22Rv1 (cell line): ENCODE measurements around the gene ATP11A.

Experiments used
- ZFX ChIP-seq: fragments of 450-650 bp; IDR thresholded peaks from 2 replicates; pipeline ENCODE4 v1.6.1; 2017; ENCODE audit warnings: antibody characterized with exemption, borderline replicate concordance
- TF ChIP-seq, protein P1 (sequence below): fragments of 450-650 bp; IDR thresholded peaks from 2 replicates; pipeline ENCODE4 v1.5.1; 2017; ENCODE audit warnings: mild to moderate bottlenecking

DNA sequence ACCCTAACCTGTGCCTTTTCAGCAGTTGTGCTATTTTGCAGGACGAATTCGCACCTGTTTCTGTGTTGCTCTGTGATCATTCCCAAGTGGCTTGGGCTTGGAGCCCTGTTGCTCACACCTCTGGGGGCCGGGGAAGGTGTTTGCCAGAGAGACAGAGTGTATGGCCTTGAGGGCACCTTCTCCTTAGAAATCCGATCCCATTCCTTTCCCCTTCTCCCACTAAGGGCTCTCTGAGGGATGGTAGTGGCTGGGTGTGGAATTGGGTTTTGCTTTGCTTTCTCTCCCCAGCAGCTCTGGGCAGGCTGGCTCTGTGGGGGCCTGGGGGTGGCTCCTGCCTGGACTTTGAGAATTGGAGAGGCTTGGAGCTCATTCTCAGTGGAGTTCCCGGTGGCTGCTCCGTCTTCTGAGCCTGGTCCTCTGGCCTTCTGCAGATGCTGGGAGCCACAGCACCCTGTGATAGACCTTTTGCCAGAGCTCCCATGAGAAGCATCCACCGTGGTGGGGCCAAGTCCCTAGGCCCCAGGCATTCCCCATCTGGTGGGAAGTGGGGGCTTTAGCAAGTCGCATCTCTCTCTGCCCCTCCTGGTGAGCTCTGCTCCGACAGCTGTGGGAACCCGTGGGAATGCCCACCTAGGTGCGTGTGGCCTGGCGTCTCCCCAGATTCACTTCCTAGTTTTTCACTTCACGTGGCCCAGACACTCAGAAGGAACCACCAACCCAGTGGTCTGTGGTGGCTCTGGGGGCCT is 26.1 kb downstream of the ATP11A start:
- TF ChIP-seq, protein P1, sequence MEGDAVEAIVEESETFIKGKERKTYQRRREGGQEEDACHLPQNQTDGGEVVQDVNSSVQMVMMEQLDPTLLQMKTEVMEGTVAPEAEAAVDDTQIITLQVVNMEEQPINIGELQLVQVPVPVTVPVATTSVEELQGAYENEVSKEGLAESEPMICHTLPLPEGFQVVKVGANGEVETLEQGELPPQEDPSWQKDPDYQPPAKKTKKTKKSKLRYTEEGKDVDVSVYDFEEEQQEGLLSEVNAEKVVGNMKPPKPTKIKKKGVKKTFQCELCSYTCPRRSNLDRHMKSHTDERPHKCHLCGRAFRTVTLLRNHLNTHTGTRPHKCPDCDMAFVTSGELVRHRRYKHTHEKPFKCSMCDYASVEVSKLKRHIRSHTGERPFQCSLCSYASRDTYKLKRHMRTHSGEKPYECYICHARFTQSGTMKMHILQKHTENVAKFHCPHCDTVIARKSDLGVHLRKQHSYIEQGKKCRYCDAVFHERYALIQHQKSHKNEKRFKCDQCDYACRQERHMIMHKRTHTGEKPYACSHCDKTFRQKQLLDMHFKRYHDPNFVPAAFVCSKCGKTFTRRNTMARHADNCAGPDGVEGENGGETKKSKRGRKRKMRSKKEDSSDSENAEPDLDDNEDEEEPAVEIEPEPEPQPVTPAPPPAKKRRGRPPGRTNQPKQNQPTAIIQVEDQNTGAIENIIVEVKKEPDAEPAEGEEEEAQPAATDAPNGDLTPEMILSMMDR: no peak
- TF ChIP-seq ZFX: no peak
